NCI-H446 (cell line): Measurements from ENCODE around the gene ROPN1B.

Experiments
- DNase-seq, 2 experiments: peaks; one replicate each; lab custom pipeline; 2025; lab: John Stamatoyannopoulos, UW

Gene ROPN1B

DNA sequence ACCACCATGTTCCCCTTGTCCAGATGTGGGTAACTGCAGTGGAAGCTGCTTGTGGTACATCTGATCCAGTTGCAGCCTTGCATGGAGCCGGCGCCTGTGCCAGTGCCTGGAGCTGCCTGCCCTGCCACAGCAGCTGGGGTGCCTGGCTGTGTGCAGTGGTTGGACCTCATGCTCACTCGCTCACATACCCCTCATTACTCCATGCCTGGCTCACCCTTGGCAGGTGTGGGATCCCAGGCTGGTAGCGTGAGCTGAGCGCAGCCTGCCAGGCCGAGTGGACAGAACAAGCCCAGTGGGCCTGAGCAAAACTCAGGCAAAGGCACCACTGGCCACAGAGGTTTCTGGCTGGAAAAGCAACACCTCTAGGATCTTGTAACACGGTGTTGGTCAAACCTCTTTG, 35.7 kb downstream of the ROPN1B start:
- no peak for DNase-seq

DNA sequence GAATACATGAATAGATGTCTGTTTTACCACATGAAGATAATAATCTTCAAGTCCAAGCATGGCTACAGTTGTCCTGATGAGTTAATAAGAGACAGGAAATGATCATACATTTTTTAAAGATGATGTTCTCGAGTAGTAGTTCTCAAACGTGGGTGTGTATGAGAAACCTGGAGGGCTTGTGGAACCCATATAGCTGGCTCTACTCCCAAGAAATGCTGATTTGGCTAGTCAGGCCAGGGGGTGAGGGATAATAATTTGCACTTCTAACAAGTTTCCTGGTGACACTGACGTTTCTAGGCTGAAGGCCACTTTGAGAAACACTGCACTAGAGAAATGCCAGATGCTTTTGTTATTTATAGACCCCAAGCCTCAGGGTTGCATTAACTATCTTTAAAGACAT, 37.0 kb downstream of the ROPN1B start:
- no peak for DNase-seq

DNA sequence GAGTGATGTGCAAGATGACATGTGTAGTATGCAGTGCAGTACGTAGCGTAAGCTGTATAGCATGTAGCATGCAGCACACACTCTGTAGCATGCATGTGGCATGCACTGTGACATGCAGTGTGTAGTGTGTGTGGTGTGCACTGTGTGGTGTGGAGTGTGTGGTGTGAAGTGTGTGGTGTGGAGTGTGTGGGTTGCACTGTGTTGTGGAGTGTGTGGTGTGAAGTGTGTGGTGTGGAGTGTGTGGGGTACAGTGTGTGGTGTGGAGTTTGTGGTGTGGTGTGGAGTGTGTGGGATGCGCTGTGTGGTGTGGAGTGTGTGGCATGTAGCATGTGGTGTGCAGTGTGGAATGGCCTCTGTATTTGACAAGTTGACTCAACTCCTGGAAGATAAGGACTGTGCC, 39.2 kb downstream of the ROPN1B start:
- no peak for DNase-seq

DNA sequence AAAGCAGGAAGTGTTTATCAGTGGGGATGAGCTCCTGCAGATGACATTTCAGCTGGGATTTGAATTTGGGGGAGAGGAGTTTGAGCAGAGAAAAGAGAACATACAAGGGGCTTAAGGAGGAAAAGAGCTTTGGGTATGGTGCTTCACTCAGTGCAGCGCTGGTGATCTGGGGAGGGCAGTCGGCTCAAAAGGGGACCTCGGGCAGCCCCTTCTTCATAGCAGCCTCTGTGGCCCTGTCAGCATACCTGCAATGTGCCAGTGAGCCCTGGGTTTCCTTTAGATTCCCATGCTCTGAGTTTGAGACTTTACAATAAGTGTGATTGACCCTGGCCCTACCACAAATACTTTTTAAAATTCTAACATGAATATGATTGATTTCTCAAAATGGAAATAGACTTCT, 40.2 kb downstream of the ROPN1B start:
- DNase-seq: no peak

DNA sequence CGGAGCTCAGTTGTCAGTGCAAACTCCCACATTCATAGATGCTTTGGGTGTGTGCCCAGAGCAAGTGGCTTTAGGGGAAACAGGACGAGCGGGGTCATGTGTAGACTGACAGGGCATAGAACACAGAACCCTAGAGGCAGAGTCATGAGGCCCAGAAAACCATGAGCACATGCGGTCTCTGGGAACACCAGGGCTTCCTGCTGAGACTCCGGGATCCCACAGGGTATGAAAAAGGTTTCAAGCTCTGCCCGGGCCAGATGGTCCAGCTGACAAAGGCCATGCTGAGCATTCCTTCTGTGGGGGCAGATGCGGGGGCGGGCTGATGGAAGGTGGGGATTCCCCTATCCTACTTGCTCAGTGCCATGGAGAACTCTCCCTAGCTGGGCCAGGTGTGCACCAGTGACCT, 44.8 kb downstream of the ROPN1B start:
- DNase-seq: no peak

DNA sequence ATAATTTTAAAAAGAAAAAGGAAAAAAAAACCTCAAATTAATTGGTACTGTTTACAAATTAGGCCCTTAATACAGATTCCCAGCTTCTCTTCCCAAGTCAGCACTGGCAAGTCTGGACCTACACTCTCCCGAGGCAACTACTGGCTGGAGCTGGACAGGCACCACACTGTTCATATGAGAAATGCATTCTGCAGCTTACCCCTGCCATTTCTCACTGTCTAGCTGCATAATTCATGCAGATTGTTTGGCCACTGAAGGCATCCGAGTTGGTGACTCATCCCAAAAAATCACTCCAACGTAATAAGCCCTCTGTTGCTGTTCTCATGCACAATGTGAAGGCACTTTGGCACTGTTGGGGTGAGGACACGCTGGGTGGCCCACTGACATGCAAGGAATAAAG, 45.3 kb downstream of the ROPN1B start:
- no peak for DNase-seq

DNA sequence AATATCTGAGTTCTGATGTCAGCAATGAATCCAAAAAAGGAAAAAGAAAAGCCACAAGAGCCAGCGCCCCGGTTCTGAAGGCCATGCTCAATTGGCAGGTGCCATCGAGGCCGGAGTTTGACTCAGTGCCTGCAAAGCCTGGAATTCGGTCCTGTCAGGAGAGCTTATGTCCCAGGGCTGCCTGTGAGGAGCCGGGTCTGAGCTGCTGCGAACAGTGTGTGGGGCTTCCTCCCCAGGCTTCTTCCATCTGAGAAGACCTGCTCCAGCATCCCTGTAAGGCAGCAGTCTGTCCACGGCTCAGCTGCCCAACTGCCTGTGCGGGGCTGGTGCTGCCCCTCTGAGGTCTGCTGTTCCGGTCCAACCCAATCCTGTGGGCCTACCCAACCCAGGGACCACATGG, 46.1 kb downstream of the ROPN1B start:
- DNase-seq: no peak

DNA sequence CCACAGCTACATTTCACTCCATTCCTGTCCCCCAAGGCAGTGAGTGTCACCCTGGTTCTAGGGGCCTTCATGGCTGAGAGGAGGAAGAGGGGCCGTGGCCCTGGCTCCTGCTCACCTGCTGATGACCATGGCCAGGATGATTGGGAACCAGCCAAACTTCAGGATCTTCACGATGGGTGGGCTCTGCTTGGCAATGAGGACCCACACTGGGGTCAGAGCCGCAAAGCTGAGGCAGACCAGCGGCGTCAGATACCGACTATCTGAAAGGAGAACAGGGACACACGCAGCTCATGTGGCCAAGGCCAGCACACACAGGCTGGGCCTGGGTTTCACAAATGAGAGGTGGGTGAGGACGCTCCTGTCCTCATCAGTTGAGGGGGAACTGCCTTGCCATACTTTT, 47.6 kb downstream of the ROPN1B start:
- no peak for DNase-seq

DNA sequence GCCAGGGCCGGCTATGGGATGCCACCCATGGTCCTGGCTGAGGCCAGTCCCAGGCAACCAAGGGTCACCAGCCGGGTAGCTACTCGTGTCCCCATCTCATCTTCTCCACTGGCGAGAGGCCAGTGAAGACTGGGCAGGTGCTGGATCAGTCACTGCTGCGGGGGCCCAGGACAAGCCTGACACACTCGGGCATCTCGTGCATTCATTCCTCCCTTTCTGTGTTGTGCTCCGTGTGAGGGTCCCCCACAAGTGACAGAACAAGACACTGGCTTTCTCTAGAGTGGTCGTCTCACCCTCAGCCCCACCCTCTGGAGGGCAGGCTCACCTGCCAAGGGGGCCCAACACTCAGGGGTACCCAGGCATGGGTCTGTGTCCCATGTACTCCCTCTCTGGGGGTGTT, 48.4 kb downstream of the ROPN1B start:
- DNase-seq: no peak

DNA sequence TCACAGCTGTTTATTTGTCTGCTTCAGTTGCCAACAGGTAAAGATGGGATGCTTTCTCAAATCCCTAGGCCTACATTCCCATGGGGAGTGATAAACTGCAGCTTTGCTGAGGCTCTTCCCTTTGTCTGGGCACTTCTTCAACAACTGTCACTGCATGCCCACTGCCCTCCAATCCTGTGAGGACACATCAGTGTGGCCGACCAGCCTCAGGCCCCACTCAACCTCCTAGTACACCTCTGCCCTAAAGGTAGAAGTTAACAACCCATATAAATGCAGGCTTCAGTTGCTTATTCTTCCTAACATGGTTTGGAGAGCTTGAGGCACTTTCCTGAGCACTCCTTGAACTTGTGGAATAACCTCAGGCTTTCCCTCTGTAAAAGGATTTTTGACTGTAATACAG, 49.6 kb downstream of the ROPN1B start:
- DNase-seq: no peak

DNA sequence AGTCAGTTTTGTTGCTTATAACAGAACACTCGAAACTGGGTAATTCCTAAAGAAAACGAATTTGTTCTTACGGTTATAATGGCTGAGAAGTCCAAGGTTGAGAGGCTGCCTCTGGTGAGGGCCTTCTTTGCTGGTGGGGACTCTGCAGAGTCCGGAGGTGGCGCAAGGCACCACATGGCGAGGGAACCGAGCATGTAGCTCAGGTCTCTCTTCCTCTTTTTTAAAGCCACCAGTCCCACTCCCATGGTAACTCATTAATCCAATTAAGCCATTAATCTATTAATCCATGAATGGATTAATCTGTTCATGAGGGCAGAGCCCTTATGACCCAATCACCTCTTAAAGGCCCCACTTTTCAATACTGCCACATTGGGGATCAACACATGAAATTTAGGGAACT, 50.0 kb downstream of the ROPN1B start:
- DNase-seq: no peak

DNA sequence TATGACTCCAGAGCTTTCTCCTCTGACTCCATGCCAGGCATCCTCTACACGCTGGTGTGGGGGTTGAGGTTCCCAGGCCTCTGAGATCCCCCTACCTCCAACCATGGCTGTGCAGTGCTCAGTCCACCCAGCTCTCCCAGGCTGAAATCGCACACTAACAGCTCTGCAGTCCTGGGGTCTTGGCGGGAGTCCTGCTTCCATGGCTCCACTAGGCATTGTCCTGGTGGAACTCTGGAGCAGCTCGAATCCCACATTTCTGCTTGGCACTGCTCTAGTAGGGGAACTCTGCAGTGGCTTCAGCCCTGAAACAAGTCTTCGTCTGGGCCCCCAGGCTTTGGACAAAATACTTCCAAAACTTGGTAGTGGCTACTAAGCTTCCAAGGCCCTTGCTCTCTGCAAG, 50.7 kb downstream of the ROPN1B start:
- DNase-seq: no peak

DNA sequence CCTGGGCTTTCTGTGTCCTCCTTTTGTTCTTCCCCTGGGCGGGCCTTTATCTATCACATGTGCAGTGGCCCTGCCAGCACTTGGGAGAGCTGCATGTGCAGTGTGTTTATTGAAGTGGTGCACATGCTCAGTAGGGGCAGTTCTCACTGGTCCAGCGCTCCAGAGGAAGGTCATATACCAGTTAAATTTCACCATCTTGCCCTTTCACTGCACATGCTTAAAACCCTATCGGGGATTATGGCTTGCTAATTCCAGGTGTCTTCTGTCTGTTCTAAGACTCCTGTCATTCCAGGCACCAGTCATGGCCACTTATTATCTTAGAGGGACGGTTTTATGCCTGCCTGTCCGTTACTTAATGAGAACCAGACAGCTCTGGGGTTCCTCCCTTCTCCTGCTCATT, 52.2 kb downstream of the ROPN1B start:
- DNase-seq: no peak

DNA sequence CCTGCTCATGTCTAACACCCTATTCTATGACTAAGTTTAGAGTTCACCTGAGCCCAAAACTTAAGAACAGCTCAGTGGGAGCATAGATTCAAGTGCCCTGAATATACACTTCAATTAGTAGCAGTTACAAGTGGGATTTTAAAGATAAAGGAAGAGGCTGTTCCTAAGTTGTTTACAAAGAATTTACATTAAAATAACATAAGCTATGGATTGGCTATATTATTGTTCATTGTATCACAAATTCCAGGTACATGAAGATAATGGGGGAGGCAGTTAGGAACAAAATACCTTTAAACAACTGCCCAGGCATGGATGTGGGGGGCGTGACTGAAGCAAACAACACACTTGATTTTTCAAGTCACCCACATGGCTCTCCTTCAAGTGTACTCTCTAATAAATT, 52.7 kb downstream of the ROPN1B start:
- DNase-seq: no peak

DNA sequence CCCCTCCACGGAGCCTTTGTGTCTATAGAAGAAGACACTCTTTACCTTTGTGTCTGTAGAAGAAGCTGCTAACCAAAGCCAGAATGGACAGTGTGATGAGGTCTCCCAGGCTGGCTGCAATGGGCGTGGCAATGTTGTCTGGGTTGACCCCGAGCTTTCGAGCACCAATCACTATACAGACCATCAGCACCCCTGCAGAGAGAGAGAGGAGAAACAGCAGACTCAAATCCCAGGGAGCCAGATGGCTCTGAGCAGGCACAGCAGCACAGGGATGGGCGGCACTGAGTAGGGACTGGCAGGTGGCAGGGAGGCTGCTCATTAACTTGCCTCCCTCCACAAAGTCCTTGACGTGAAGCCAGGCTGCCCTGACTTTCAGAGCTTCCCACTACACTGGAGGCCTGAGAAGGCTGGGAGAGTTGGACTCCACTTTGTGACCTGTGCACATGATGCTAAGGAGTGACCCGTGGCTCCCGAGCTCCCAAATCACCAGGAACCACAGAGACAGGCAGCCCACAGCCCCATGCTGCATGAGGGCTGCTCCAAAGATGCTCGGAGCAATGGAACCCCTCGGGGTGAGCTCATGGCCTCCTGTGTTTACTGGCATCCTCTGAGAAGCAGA, 53.9 kb downstream of the ROPN1B start:
- peak; percentile 9 to 60 for DNase-seq

DNA sequence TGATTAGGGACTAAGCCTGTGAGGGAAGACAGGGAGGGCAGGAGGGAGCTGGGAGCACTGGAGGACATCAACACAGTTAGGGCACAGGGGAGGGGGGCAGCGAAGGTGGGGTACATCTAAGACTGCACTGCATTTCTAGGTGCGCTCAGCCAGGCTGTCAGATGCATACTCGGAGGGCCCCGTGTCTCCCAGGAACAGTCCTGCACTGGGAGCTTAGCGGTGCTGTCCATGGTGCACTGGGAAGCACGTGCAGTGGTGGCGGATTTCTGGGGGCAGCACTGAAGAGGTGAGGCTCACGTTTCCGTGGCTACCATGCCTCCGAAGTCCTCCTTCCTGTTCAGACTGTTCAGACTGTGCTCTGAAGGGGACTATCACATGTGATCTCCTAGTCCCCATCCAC, 54.4 kb downstream of the ROPN1B start:
- no peak for DNase-seq

DNA sequence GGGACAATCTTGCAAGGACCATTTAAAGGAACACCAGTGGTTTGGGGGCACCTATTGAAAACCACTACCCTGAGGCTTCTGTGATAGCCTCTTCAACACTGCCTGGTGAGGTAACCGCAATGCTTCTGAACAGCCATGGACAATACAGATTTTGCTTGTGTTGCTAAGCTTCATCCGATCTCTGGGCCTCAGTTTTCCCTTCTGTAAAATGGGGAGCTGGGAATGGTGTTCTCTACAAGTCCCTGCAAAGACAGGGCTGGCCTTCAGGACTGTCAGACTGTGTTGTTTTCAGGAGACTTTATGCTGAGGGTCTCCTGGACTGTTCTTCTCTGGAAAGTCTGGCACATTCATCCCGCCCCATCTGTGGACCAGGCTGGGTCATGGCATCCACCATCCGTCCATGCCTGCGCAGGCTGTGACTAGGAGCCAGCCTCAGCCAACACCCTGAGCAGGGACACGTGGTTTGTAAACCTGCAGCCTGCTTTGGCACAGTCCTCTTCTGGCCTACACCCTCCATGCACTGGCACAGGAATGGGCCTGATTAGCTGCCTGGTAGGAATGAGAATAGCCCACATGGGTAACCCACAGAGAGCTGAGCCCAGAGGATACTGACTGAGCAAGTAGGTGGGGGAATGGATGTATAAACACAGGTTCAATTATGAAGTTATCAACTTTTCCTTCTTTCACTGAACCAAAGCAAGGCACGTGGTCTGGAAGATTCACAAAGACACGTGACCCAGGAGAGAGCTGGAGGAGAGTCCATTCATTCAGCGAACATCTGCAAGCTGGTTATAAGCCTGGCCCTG, 55.3 kb downstream of the ROPN1B start:
- no peak for DNase-seq

DNA sequence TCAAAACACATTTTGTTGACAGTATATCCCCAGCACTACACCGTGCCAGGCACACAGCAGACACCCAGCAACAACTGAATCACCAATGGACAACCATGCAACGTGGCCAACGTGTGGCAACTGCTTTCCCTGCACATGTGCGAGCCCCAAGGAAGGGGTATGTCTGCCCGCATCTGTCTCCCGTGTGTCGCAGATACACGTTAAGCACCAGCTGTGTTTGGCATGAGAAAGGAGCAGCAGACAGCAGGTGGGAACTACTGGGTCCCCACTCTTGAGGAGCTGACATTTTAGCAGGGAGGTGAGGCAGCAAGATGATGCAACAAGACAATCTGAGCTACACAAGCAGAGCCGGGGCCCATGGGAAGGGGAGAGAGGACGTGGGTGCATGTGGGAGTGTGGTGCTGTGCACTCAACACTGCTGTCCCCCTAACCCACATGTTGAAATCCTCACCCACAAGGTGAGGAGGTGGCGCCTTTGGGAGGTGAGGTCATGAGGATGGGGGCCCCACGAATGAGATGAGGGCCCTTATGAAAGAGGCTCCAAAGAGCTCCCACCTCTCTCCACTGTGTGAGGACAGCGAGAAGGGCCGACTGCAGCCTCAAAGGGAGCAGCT, 56.2 kb downstream of the ROPN1B start:
- DNase-seq: no peak

DNA sequence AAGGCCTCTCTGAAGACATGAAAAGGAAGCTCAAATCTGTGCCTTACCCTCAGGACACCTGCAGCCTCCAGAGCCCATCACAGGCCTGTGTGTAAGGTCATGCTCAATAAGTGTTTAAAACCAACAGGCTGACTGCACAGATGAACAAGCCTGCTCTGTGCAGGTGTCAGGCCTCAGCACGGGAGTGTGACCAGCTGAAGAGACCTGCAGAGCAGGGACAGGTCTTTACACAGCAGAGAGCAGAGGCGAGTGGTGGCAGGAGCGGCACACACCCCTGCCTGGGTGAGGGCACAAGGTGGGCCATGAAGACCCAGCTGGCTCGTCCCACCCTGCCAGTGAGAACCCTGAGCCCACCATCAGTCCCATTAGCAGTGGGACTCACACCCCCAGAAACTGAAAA, 56.9 kb downstream of the ROPN1B start:
- DNase-seq: no peak

DNA sequence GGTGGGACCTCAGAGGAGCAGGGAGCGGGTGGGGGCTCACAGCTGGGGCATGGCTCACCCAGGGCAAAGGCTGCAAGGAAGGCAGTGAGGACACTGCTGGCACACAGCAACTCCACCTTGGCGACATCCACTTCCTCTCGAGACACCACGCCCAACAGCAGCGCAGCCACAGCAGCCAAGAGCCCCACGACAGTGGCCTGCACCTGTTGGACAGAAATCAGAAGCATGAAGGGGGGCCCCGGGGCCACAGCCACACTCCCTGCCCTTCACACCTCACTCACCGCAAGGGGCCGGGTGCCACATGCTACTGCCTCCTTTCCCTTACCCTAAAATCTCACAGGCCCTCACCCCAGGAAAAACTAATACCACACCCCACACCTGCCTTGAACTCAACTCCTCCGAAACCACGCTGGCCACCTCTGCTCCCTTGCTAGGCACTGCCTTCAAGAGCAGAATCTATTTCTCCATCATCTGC, 57.3 kb downstream of the ROPN1B start:
- DNase-seq: no peak

DNA sequence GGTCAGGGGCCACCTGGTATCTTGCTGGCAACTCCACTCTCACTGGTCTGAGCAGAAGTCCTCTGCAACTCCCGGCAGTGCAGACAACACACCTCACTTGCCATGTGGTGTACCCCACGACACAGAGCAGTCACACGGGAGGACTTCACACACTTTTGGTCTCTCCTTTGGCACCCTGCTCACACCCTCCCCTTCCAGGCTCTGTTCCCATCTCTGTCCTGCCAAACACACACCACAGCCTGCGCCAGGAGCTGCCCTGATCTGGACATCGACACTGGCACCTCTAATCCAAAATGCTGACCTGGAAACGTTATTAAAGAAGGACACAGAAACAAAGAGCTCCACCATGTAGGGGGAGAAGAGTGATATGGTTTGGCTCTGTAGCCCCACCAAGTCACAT, 57.8 kb downstream of the ROPN1B start:
- no peak for DNase-seq

DNA sequence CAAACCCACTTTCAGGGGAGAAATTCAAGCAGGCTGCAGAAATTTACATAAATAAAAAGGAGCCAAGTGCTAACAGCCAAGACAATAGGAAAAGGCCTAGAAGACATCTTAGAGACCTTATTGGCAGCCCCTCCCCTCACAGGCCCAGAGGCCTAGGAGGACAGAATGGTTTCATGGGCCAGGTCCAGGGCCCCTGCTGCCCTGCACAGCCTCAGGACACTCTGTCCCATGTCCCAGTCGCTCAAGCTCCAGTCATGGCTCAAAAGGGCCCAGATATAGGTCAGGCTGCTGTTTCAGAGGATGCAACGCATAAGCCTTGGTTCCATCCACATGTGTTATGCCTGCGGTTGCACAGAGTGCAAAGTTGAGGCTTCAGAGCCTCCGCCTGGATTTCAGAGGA, 59.1 kb downstream of the ROPN1B start:
- DNase-seq: no peak

DNA sequence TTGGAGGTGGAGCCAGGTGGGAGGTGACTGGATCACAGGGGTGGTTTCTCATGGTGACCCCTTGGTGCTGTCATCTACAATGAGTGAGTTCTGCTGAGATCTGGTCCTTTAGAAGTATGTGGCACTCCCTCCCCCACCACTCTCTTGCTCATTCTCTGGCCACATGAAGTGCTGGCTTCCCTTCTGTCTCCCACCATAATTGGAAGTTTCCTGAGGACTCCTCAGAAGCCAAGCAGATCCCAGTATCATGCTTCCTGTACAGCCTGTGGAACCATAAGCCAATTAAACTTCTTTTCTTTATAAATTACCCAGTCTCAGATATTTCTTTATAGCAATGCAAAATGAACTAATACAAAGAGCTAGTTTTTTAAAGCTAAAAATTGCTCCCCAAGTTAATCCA, 60.3 kb downstream of the ROPN1B start:
- no peak for DNase-seq
